Measurements from ENCODE around the gene SGPL1. TPM values are rescaled to one million over a fixed set of nuclear protein-coding genes. Genes with fewer than 3 reads are reported as not detected.
A peak's percentile ranks its signal among the peaks of the same experiment; 100 is the strongest.

The SGPL1 gene
- total RNA-seq, 2 experiments from 2014 or later, result 28.2 to 31.8 TPM

DNA sequence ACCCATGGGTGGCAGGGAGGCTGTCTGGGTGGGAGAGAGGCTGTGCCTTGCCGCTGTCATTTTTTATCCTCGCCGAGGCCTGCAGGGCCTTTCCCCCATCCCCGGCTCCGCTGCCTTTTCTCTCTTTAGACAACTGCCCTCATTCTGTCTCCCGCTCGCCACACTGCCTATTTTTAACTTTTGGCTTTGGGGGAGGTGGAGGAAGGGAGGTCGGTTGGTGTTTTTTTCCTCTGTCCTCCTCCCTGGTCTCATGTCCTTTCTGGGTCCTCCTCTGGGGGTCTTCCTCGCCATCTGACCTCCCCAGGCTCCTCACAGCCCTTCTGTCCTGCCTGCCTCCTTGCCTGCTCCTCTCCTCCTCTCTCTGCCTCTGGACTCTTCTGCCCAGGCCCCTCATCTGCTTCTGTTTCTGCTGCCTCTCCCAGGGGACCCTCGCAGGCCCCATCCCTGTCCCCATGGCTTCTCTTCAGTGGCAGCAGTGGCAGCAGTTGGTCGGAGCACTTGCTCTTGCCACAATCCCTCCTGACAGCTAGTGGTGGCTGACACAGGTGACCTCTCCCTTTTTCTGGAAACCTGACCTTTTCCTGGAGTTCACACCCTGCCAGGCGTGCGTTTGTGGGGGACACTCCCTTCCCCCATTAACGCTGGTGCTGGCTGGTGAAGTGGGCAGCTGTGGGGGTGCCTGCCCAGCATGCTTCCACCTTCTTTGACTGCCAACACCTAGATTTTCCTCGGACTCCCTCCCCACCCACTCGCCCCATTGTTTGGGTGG, 92.1 kb downstream of the SGPL1 start:
- Mint-ChIP-seq H3K4me1 (no peaks in the 10 kb centered on the region), H3K27ac (no peak overlapping the region), H3K4me3 (no peak overlapping the region), H3K9me3 (no peaks in the 10 kb centered on the region), H3K36me3 (no peaks in the 10 kb centered on the region), H3K27me3 (no peaks in the 10 kb centered on the region)
- POLR2A ChIA-PET, result no interaction called here
- no peak for ATAC-seq (ENCODE audit: low read depth)
- peak; percentile 6 for DNase-seq

DNA sequence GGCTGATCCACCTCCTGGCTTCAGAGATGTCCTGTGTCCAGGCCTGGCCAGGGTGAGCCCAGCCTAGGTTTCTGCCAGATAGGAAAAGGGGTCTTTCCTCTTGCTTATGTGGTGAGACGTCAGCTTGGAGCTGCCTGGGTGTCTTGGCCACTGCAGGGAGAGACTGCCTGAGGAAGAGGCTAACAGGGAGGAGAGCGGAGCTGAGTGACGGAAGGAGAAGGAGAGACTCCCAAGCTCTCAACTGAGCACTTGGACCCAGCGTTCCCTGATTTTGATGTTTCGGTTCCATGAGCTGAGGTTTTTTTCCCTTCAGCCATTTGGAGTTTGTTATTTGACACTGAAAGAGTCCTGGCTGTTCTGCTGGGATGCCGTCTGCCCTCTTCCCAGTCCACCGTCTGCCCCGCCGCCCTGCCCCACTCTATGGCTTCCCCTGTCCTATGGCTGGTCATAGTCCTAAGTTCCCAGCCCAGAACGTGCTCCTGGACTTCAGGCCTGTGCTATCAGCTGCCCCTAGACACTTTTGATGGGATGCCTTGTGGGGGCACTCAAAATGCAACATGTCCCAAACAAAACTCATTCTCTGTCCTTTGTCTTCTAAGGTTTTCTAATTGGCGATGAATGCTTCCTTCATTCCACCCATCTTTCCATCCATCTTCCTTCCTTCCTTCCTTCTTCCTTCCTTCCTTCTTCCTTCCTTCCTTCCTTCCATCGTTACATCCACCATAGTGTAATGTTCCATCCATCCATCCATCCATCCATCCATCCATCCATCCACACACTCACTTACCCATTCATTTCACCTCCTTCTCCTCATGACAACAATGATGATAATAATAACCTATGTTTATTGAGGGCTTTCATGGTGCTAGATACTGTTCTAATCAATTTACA, 92.9 kb downstream of the SGPL1 start:
- Mint-ChIP-seq H3K27me3 (no peaks in the 10 kb centered on the region), H3K36me3 (no peaks in the 10 kb centered on the region), H3K4me3 (no peak overlapping the region), H3K4me1 (no peaks in the 10 kb centered on the region), H3K27ac (no peak overlapping the region), H3K9me3 (no peaks in the 10 kb centered on the region)
- ATAC-seq (ENCODE audit: low read depth) (no peak), DNase-seq (no peak)
- POLR2A ChIA-PET, result no interaction called here

DNA sequence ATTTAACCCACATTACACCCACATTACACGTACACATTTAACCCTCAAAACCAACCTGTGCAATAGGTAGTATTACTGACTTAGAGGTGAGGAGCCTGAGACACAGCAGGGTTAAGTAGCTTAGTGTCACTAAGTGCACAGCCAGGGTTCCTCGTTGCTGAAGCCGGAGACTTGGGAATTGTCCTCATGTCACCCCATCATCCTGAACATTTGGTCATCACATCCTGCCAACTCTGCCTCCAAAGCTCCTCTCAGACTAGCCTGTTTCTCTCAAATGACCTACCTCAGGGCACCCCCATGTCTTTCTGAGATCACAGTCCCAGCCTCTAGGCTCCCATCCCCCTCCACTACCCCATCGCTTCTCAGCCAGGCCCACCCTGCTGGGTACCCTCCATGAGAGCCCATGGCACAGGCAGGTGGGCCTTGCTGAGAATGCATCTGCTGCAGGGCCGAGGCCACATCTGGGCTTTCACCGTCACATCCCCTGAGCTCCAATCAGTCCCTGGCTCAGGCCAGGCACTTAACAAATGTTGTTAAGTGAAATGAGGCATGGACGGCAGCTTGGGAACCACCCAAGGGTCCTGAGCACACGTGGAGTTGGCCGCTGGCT, 93.7 kb downstream of the SGPL1 start:
- DNase-seq, result no peak
- POLR2A ChIA-PET, result no interaction called here
- Mint-ChIP-seq H3K27ac (no peak overlapping the region), H3K36me3 (no peaks in the 10 kb centered on the region), H3K4me1 (no peaks in the 10 kb centered on the region), H3K27me3 (no peaks in the 10 kb centered on the region), H3K4me3 (no peak overlapping the region), H3K9me3 (no peaks in the 10 kb centered on the region)
- no peak for ATAC-seq (ENCODE audit: low read depth)

DNA sequence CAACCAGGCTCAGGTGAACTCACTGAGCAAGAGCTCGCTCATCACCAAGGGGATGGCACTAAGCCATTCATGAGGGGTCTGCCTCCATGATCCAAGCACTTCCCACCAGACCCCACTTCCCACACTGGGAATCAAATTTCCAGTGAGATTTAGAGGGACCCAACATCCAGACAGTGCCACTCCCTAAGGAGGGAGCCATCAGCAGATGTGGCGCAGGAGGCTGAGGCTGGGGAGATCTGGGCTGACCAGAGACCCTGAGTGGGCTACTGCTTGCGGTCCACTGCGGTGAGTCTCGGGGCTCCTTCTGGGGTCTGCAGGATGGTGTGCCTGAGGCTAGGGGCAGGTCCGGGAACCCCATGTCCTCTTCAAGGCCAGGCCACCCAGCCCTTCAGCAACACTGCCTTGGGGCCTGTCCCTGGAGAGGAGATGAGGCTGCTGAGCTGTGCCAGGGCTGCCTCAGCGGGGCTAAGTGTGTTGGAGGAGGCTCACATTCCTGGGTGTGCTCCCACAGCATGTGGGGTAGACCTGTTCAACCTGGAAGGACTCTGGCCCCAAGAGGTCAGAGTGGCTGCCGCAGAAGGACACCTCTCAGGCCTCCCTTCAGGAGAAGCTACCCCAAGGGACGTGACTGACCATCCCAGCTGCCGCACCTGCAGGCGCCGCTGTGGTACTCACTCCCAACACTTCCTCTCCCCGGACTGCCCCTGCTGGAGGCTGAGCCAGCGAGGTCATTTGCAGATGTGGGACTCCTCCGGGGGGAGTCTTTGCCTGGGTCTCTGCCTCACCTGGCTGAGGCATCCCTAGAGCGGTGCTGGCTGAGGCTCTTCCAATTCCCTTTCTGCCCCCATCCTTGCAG, 95.0 kb downstream of the SGPL1 start:
- POLR2A ChIA-PET, result no interaction called here
- Mint-ChIP-seq H3K27me3 (no peaks in the 10 kb centered on the region), H3K4me3 (no peak overlapping the region), H3K9me3 (no peaks in the 10 kb centered on the region), H3K4me1 (no peaks in the 10 kb centered on the region), H3K27ac (no peak overlapping the region), H3K36me3 (no peaks in the 10 kb centered on the region)
- DNase-seq (no peak), ATAC-seq (ENCODE audit: low read depth) (no peak)

DNA sequence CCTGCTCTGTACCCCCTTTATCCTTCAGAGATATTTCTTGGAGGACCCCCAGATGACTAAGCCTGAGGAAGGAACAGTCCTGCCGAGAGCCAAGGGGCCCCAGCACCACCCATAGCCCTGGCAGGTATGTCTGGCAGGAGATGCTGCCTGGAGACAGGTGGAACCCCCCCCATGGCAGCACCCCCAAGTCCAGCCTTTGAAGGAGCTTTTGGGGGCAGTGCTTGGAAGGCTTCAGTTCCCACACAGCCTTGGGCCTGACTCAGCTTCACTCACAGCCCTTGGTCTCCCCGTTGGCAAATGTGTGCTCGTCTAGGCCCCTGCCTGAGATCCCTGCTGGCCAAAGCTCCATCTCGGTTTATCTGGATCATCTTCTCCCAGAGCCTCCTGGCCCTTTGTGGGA, 95.6 kb downstream of the SGPL1 start:
- POLR2A ChIA-PET, result no interaction called here
- H3K27ac Mint-ChIP-seq, result no peak overlapping the region
- H3K9me3 Mint-ChIP-seq, result no peaks in the 10 kb centered on the region
- H3K4me3 Mint-ChIP-seq, result no peak overlapping the region
- no peaks in the 10 kb centered on the region for H3K4me1 Mint-ChIP-seq
- no peaks in the 10 kb centered on the region for H3K36me3 Mint-ChIP-seq
- no peaks in the 10 kb centered on the region for H3K27me3 Mint-ChIP-seq
- ATAC-seq (ENCODE audit: low read depth) (no peak), DNase-seq (no peak)

DNA sequence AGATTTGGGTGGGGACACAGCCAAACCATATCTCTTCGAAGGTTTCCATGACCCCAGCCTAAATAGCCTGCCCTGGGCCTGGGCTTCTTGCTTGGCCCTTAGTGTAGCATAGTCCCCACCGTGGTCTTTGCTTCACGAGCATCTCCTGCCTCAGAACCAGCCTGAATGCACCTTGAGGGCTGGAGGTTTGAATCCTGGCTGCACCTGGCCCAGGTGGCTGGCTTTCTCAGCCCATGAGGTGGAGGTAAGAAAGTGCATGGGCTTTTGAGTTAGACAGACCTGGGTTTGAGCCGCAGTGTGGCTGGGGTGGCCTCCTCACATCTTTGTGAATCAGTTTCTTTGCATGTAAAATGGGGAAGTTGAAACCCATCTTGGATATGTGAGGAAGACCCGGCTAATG, 96.8 kb downstream of the SGPL1 start:
- ATAC-seq (ENCODE audit: low read depth) (no peak), DNase-seq (no peak)
- POLR2A ChIA-PET, result no interaction called here
- Mint-ChIP-seq H3K36me3 (no peaks in the 10 kb centered on the region), H3K27me3 (no peaks in the 10 kb centered on the region), H3K9me3 (no peaks in the 10 kb centered on the region), H3K4me1 (no peaks in the 10 kb centered on the region), H3K27ac (no peak overlapping the region), H3K4me3 (no peak overlapping the region)

DNA sequence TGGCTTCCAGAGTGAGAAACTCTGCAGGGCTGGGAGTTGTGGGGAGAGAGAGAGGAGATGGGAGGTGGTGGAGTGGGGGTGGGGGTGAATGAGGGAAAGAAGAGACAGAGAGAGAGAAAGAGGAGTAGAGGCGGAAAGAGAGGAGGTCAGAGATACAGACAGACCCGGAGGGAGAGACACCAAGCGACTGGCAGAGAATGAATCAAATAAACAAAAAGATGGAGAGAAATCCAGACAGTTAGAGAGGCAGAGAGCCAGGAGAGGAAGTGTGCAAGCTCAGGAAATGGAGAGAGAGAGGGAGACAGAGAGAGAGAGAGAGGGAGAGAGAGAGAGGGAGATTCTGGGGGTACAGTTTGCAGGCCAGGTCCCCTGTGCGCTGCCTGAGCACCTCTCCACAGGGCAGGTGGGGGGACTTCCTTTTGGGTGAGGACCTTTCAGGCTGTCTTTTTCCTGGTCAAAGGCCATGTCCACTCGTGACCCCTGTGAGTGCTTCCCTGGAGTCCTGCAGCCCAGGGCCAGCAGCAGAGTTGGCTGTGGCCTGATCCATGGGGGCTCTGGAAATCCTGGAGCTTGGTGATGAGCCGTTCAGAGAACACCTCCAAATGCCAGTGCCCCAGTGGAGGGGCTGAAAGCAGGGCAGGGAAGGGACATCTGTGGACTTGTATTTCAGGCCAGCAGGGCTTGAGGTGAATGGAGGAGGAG, 97.6 kb downstream of the SGPL1 start:
- Mint-ChIP-seq H3K27ac (no peak overlapping the region), H3K4me1 (no peaks in the 10 kb centered on the region), H3K4me3 (no peak overlapping the region), H3K36me3 (no peaks in the 10 kb centered on the region), H3K27me3 (peaks cover 2% of the 10 kb centered on the region), H3K9me3 (no peaks in the 10 kb centered on the region)
- POLR2A ChIA-PET, result no interaction called here
- ATAC-seq (ENCODE audit: low read depth) (no peak), DNase-seq (no peak)

DNA sequence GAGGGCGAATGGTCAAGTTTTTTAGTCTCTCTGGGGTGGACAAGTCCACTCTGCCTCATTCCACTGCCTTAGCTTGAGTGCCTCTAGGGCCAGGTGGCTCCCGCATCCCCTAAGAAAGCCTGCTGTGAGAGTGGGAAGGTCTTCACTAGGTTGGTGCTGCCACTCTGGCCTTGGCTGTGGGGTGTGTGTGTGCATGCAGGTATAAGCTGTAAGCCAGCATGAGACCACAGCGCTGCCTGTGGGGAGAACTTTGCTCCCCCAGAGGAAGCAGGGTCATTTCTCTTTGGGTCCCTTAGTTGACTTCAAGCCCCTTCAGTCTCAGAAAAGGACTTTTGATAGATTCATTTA, 98.1 kb downstream of the SGPL1 start:
- ATAC-seq (ENCODE audit: low read depth) (no peak), DNase-seq (no peak)
- H3K4me1 Mint-ChIP-seq, result no peaks in the 10 kb centered on the region
- POLR2A ChIA-PET, result no interaction called here
- no peaks in the 10 kb centered on the region for H3K9me3 Mint-ChIP-seq
- H3K27me3 Mint-ChIP-seq, result peaks cover 2% of the 10 kb centered on the region
- no peak overlapping the region for H3K4me3 Mint-ChIP-seq
- H3K36me3 Mint-ChIP-seq, result no peaks in the 10 kb centered on the region
- no peak overlapping the region for H3K27ac Mint-ChIP-seq

DNA sequence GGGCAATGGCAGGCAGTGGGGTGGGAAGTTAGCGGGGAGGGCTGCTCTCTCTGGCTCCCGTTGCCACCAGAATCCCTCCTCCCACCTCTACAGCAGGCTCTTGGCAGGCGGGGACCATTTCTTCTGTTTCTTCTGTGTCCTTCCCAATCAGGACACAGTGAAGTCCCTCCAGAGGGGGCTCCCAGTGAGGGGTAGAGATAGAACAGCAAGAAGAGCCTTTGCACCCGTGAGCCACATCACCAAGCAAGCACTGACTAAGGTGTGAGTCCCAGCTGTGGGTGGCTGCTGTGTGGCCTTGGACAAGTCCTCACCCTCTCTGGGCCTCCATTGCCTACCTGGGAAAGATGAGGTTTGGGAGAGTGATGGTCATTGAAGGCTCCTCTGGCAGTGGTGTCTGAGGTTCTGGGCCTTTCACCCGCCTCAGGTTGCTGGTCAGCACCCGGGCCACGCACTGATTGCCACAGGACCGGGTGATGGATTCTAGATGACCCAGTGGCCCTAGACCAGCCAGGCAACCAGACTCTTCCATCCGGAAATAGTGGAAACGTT, 98.6 kb downstream of the SGPL1 start:
- Mint-ChIP-seq H3K27ac (no peak overlapping the region), H3K9me3 (no peaks in the 10 kb centered on the region), H3K4me3 (no peak overlapping the region), H3K27me3 (peaks cover 2% of the 10 kb centered on the region), H3K36me3 (no peaks in the 10 kb centered on the region), H3K4me1 (no peaks in the 10 kb centered on the region)
- ATAC-seq (ENCODE audit: low read depth), result no peak
- DNase-seq, result no peak
- POLR2A ChIA-PET, result no interaction called here

DNA sequence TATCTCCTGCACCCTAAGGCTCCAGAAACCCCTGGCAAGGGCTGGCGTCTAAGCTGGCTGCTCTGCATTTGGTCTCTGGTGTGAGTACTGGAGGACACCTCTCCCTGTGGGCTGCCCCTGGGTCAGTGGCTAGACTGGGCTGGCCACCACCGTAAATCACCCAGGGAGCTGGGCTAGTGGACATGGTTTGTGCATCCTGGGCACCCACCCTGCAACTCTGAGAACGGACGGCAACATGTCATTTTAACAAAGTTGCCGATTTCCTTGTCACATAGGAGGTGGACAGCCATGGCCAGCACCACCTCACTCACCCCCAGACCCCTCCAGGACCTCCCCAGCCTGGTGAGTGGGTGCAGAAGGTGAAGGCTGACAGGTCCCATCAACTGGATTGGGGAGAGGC, 99.5 kb downstream of the SGPL1 start:
- Mint-ChIP-seq H3K27me3 (peaks cover 2% of the 10 kb centered on the region), H3K4me1 (no peaks in the 10 kb centered on the region), H3K36me3 (no peaks in the 10 kb centered on the region), H3K9me3 (no peaks in the 10 kb centered on the region), H3K27ac (no peak overlapping the region), H3K4me3 (no peak overlapping the region)
- POLR2A ChIA-PET, result no interaction called here
- DNase-seq (no peak), ATAC-seq (ENCODE audit: low read depth) (no peak)

DNA sequence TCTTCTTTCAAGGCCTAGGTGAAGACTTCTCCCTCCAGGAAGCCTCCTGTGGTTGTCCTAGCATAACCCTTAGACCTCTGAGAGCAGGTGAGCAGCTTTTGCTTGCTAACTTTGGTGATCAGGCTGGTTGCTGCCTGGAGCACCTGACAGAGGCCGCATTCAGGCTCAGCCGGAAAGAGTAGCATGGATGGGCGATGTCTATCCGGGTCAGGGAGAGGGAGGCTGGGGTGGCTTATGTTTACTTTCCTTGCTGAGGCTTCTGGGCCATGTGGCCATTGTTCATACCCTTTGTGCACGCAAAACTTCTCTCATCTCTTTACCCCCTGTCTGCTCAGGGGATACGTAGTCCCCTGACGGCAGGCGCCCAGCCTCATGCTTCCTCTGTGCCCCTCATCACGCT, 100.1 kb downstream of the SGPL1 start:
- Mint-ChIP-seq H3K36me3 (no peaks in the 10 kb centered on the region), H3K9me3 (no peaks in the 10 kb centered on the region), H3K4me3 (no peak overlapping the region), H3K4me1 (no peaks in the 10 kb centered on the region), H3K27me3 (peaks cover 2% of the 10 kb centered on the region), H3K27ac (no peak overlapping the region)
- DNase-seq, result no peak
- POLR2A ChIA-PET, result no interaction called here
- ATAC-seq (ENCODE audit: low read depth), result no peak

DNA sequence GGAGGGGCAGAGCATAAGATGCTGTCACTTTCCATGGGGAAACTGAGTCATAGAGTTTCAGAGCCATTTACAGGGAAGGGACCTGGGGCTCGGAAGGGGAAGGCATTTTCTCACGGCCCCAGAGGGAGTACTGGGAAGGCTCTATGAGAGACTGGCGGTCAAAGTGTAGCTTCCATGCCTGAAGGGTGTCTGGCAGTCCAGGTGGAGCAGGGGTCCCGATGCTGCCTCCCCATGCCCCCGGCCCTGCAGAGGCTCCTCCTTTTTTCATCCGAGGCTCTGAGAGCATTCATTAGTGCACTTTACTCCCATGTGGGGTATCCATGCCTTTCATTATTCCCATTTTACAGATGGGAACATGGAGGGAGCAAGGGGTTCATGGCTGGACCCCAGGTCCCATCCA, 100.5 kb downstream of the SGPL1 start:
- POLR2A ChIA-PET, result no interaction called here
- H3K27me3 Mint-ChIP-seq, result peaks cover 2% of the 10 kb centered on the region
- DNase-seq, result no peak
- H3K27ac Mint-ChIP-seq, result no peak overlapping the region
- no peaks in the 10 kb centered on the region for H3K4me1 Mint-ChIP-seq
- H3K4me3 Mint-ChIP-seq, result no peak overlapping the region
- H3K36me3 Mint-ChIP-seq, result no peaks in the 10 kb centered on the region
- no peaks in the 10 kb centered on the region for H3K9me3 Mint-ChIP-seq
- ATAC-seq (ENCODE audit: low read depth), result no peak

DNA sequence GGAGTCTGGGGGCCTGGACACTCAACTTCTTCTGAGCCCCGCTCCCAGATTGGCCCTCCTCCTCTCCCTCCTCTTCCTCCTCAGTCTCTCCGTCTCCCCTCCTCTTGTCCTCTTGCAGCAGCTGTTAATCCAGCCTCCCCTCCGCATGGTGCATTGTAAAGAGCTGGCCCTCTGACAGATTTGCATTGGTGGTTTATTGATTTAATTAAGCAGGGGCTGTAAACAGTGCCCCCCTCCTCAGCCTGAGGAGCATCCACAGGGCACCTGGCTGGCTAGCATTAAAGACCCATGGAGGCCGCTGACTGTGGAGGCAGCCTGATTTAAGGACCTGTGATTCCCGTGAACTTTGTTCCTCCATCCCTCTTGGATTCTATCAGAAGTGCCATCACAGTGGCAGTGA, 101.5 kb downstream of the SGPL1 start:
- no peak overlapping the region for H3K4me3 Mint-ChIP-seq
- no peak overlapping the region for H3K27ac Mint-ChIP-seq
- H3K9me3 Mint-ChIP-seq, result no peaks in the 10 kb centered on the region

More for the DNA sequence above, 101.5 kb downstream of the SGPL1 start:
- DNase-seq (no peak), ATAC-seq (ENCODE audit: low read depth) (no peak)
- H3K4me1 Mint-ChIP-seq, result no peaks in the 10 kb centered on the region
- H3K27me3 Mint-ChIP-seq, result peaks cover 2% of the 10 kb centered on the region
- H3K36me3 Mint-ChIP-seq, result no peaks in the 10 kb centered on the region
- POLR2A ChIA-PET, result no interaction called here
